Smooth muscle cell (in vitro differentiated cells): ENCODE results near the gene FAM168A. TPM values are rescaled to one million over a fixed set of nuclear protein-coding genes. Genes with fewer than 3 reads are reported as not detected.
A peak's percentile ranks its signal among the peaks of the same experiment; 100 is the strongest.

Experiments used
- DNase-seq: peaks from one replicate; lab custom pipeline; 2025; ENCODE audit not compliant: unreplicated experiment; lab: John Stamatoyannopoulos, UW
- H2AFZ ChIP-seq: fragments of 200-600 bp; sonication (generic); 2 replicates; pipeline ENCODE4 v1.6.0; 2016; ENCODE audit warnings: antibody characterized with exemption, low read depth, mild to moderate bottlenecking
- H3F3A ChIP-seq: fragments of 200-600 bp; sonication (generic); 2 replicates; pipeline ENCODE4 v1.6.0; 2017; ENCODE audit warnings: antibody characterized with exemption, low read depth
- H3K27ac ChIP-seq: fragments of 200-600 bp; sonication (generic); 2 replicates; pipeline ENCODE4 v1.5.1; 2016; ENCODE audit warnings: low read depth, mild to moderate bottlenecking
- H3K27me3 ChIP-seq: fragments of 200-600 bp; sonication (generic); 2 replicates; pipeline ENCODE4 v1.6.1; 2016; ENCODE audit warnings: low read depth, mild to moderate bottlenecking
- H3K36me3 ChIP-seq: fragments of 200-600 bp; sonication (generic); 2 replicates; pipeline ENCODE4 v1.5.1; 2016; ENCODE audit warnings: low read depth
- H3K4me1 ChIP-seq: fragments of 200-600 bp; sonication (generic); 2 replicates; pipeline ENCODE4 v1.5.1; 2016; ENCODE audit warnings: low read depth
- H3K4me2 ChIP-seq: fragments of 200-600 bp; sonication (generic); 2 replicates; pipeline ENCODE4 v1.6.0; 2016; ENCODE audit warnings: mild to moderate bottlenecking
- H3K4me3 ChIP-seq: fragments of 200-600 bp; sonication (generic); 2 replicates; pipeline ENCODE4 v1.5.1; 2016; ENCODE audit warnings: mild to moderate bottlenecking
- H3K79me2 ChIP-seq: fragments of 200-600 bp; sonication (generic); 2 replicates; pipeline ENCODE4 v1.6.0; 2016; ENCODE audit warnings: low read depth, mild to moderate bottlenecking
- H3K9ac ChIP-seq: fragments of 200-600 bp; sonication (generic); 2 replicates; pipeline ENCODE4 v1.6.0; 2016; ENCODE audit warnings: low read depth
- H3K9me3 ChIP-seq: fragments of 200-600 bp; sonication (generic); replicated peaks from 2 replicates; pipeline ENCODE4 v1.5.1; 2016; ENCODE audit warnings: low read depth
- H4K20me1 ChIP-seq: fragments of 200-600 bp; sonication (generic); 2 replicates; pipeline ENCODE4 v1.6.0; 2016; ENCODE audit warnings: low read depth
- WGBS: methylation state at CpG from one replicate; pipeline ENCODE4 v1.1.7; 2016; ENCODE audit warnings: low lambda C conversion rate; 5-methylcytosine and 5-hydroxymethylcytosine counted together
- polyA plus RNA-seq: library from polyadenylated mRNA; unstranded; fragments of >200 nt; fragmentation: Nextera tagmentation; extraction: Ambion mirVana; gene quantifications from 2 replicates; pipeline ENCODE4 v1.2.1, GENCODE V29; 2016
- total RNA-seq: library from RNA; depleted of rRNA; stranded (reverse); fragments of >200 nt; gene quantifications from 2 replicates; pipeline ENCODE4 v1.2.3, GENCODE V29; 2014
- TF ChIP-seq, protein P1 (sequence below): fragments of 200-600 bp; sonication (generic); IDR thresholded peaks from 2 replicates; pipeline ENCODE4 v1.5.1; 2017; ENCODE audit warnings: borderline replicate concordance, mild to moderate bottlenecking, antibody characterized with exemption; ENCODE audit not compliant: insufficient read depth, poor library complexity, severe bottlenecking

Gene FAM168A
- total and polyA plus RNA-seq, 2 experiments from 2014 or later: 10.8 to 32.5 TPM

DNA sequence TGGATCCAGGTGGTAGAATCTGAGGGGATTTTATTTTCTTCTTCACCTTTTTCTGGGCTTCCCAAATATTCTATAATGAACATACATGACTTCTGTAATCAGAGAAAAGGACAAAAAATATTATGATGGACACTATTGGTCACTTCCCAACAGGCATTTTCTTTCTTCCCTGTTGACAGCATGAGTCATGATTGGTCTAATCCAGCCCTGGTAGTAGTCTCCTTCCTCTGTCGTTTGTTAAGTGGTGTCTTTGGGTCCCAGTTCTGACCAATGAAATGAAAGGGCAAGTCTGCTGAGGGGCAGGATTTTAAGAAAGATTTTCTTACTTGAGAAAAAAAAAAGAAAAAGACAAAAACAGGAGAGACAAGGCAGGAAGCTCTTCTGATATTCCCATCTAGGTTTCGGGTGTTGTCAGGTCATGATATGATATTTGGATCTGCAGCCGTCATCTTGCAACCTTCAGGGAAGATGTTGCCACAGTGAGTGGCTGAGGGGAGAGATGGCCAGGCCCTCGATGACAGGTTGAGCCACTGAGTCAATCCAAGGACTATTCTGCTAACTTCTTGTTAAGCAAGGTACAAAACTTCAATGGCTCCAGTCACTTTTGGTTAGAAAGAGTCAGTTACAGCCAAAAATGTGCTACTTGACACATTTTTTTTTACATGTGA lies 25.1 kb upstream of the FAM168A start:
- 72% methylated on average over 4 of the region's 4 CpGs for WGBS
- no peak overlapping the region for H3K9ac ChIP-seq
- TF ChIP-seq, protein P1, sequence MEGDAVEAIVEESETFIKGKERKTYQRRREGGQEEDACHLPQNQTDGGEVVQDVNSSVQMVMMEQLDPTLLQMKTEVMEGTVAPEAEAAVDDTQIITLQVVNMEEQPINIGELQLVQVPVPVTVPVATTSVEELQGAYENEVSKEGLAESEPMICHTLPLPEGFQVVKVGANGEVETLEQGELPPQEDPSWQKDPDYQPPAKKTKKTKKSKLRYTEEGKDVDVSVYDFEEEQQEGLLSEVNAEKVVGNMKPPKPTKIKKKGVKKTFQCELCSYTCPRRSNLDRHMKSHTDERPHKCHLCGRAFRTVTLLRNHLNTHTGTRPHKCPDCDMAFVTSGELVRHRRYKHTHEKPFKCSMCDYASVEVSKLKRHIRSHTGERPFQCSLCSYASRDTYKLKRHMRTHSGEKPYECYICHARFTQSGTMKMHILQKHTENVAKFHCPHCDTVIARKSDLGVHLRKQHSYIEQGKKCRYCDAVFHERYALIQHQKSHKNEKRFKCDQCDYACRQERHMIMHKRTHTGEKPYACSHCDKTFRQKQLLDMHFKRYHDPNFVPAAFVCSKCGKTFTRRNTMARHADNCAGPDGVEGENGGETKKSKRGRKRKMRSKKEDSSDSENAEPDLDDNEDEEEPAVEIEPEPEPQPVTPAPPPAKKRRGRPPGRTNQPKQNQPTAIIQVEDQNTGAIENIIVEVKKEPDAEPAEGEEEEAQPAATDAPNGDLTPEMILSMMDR: no peak
- no peaks in the 10 kb centered on the region for H3K79me2 ChIP-seq
- no peak overlapping the region for H3K4me2 ChIP-seq
- no peak overlapping the region for H2AFZ ChIP-seq
- H3K4me3 ChIP-seq: no peak overlapping the region
- no peaks in the 10 kb centered on the region for H3K36me3 ChIP-seq
- no peaks in the 10 kb centered on the region for H3K9me3 ChIP-seq
- H3K27me3 ChIP-seq: no peaks in the 10 kb centered on the region
- H3F3A ChIP-seq: no peaks in the 10 kb centered on the region
- no peaks in the 10 kb centered on the region for H4K20me1 ChIP-seq
- H3K27ac ChIP-seq: no peak overlapping the region
- no peaks in the 10 kb centered on the region for H3K4me1 ChIP-seq
- DNase-seq: no peak

DNA sequence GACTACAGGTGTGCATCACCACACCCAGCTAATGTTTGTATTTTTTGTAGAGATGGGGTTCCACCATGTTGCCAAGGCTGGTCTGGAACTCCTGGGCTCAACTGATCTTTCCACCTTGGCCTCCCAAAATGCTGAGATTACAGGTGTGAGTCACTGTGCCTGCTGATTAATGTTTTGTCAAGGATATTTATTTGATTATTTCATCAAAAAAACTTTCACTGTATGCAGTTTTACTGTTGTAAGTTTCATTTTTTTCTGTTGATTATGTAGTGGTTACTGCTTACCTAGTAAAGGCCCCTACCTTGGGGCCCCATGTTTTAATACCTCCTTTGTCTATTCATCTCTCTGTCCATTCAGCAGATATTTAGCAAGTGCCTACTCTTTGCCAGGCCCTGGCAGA lies 16.7 kb upstream of the FAM168A start:
- no peak for DNase-seq
- H3K4me2 ChIP-seq: no peak overlapping the region
- no peak overlapping the region for H2AFZ ChIP-seq
- H3K36me3 ChIP-seq: no peaks in the 10 kb centered on the region
- no peaks in the 10 kb centered on the region for H4K20me1 ChIP-seq
- TF ChIP-seq, protein P1: no peak
- H3K9ac ChIP-seq: no peak overlapping the region
- no peak overlapping the region for H3K4me3 ChIP-seq
- no peaks in the 10 kb centered on the region for H3K79me2 ChIP-seq
- H3K4me1 ChIP-seq: no peaks in the 10 kb centered on the region
- no peak overlapping the region for H3K27ac ChIP-seq
- H3K27me3 ChIP-seq: no peaks in the 10 kb centered on the region
- H3F3A ChIP-seq: no peaks in the 10 kb centered on the region
- no peaks in the 10 kb centered on the region for H3K9me3 ChIP-seq

DNA sequence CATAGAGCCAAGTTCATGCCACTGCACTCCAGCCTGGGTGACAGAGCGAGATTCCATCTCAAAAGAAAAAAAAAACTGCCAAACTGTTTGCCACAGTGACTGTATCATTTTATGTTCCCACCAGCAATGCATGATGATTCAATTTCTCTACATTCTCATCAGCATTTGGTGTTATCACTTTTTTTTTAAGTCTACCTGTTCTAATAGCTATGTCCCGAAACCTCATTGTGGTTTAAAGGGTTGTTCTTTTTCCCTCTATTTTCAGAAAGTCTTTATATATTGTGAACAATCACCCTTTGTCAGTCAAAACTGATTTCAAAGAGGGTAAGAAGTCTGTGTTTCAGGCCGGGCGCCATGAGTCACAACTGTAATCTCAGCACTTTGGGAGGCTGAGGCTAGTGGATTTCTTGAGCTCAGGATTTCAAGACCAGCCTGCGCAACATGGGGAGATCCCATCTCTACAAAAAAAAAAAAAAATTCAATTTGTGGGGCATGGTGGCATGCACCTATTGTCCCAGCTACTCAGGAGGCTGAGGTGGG lies 14.8 kb upstream of the FAM168A start:
- Histone ChIP-seq H3K79me2 (no peaks in the 10 kb centered on the region), H4K20me1 (no peaks in the 10 kb centered on the region), H3K27me3 (no peaks in the 10 kb centered on the region), H3K4me1 (no peaks in the 10 kb centered on the region), H3K27ac (peak overlapping the region; percentile 35), H3F3A (no peaks in the 10 kb centered on the region), H2AFZ (no peak overlapping the region), H3K9ac (no peak overlapping the region), H3K9me3 (no peaks in the 10 kb centered on the region), H3K36me3 (no peaks in the 10 kb centered on the region), H3K4me2 (peak overlapping the region; percentile 11), H3K4me3 (no peak overlapping the region)
- no peak for DNase-seq
- TF ChIP-seq, protein P1: no peak
- WGBS: 53% methylated on average over 5 of the region's 5 CpGs

DNA sequence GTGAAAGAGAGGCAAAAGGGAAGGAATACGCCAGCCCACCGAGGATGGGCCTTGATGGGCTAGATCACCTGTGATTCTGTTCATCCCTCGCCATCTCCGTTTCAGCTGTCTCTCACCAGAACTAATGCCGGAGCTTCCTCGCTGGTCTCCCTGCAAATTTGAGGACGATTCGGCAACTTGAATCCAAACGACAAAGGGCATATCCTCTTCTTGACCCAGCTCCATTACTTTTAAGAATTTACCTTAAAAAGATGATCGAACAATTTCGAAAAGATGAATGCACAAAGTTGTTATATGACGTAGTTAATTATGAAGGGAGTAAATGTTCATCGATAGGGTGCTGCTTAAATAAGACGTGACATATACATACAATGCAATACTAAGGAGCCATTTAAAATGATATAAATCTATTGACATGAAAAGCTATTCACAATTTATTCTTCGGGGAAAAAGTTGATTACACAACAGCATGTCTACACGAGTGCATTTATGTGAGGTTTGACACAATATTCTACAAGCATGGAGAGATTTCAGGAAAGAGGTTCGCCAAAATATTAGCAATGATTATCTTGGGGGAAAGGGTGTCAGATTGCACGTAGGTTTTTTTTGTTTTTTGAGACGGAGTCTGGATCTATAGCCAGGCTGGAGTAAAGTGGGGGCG lies 937 bp upstream of the FAM168A start:
- H3K4me2 ChIP-seq: peak overlapping the region; percentile 84
- H3K27ac ChIP-seq: peak overlapping the region; percentile 21
- H3K9ac ChIP-seq: no peak overlapping the region
- DNase-seq: no peak
- peaks cover 34% of the 10 kb centered on the region for H4K20me1 ChIP-seq
- no peaks in the 10 kb centered on the region for H3K27me3 ChIP-seq
- peaks cover 20% of the 10 kb centered on the region for H3K4me1 ChIP-seq
- TF ChIP-seq, protein P1: no peak
- H2AFZ ChIP-seq: peak overlapping the region; percentile 92
- WGBS: 40% methylated on average over 20 of the region's 20 CpGs
- no peaks in the 10 kb centered on the region for H3K36me3 ChIP-seq
- H3K79me2 ChIP-seq: peaks cover 40% of the 10 kb centered on the region
- H3K9me3 ChIP-seq: no peaks in the 10 kb centered on the region
- no peaks in the 10 kb centered on the region for H3F3A ChIP-seq
- peak overlapping the region; percentile 93 for H3K4me3 ChIP-seq
